Nephron (organoid): ENCODE results near the gene PPP1R3C.

Experiments
- H3K27ac Mint-ChIP-seq, 3 experiments: 2 replicates each; pipeline ENCODE4 v1.8.0; 2020; ENCODE audit warnings: mixed read lengths in 3 of 3, mild to moderate bottlenecking in 2 of 3, moderate library complexity in 1 of 3
- H3K27me3 Mint-ChIP-seq: 2 replicates; pipeline ENCODE4 v1.8.0; 2021; ENCODE audit warnings: low read depth, mild to moderate bottlenecking, moderate library complexity, mixed read lengths
- H3K36me3 Mint-ChIP-seq: 2 replicates; pipeline ENCODE4 v1.8.0; 2020; ENCODE audit warnings: low read depth, mixed read lengths
- H3K4me1 Mint-ChIP-seq: 2 replicates; pipeline ENCODE4 v1.8.0; 2020; ENCODE audit warnings: mixed read lengths
- H3K4me3 Mint-ChIP-seq, 3 experiments: 2 replicates each; pipeline ENCODE4 v1.8.0; 2020; ENCODE audit warnings: mild to moderate bottlenecking in 3 of 3, mixed read lengths in 3 of 3, moderate library complexity in 2 of 3
- H3K9me3 Mint-ChIP-seq: 2 replicates; pipeline ENCODE4 v1.8.0; 2020; ENCODE audit warnings: mixed read lengths
- CTCF ChIP-seq, 3 experiments: fragments of 200-600 bp; sonication (generic); IDR thresholded peaks; one replicate each; pipeline ENCODE4 v1.5.0; 2021; ENCODE audit warnings: antibody characterized with exemption in 3 of 3; ENCODE audit not compliant: unreplicated experiment in 3 of 3

Gene PPP1R3C

GRCh38 chr10:91617072-91617609 is 15.7 kb downstream of the PPP1R3C start:
- Mint-ChIP-seq H3K27me3 (no peaks in the 10 kb centered on the region), H3K27ac (peak overlapping the region in 1 of 3 experiments; percentile 14), H3K9me3 (peaks cover 27% of the 10 kb centered on the region), H3K36me3 (peaks cover 8% of the 10 kb centered on the region), H3K4me1 (peaks cover 21% of the 10 kb centered on the region), H3K4me3 (no peak overlapping the region)
- no peak for TF ChIP-seq CTCF (IDR thresholded peaks at IDR 0.05; ENCODE audit: unreplicated experiment in 3 of 3)

DNA sequence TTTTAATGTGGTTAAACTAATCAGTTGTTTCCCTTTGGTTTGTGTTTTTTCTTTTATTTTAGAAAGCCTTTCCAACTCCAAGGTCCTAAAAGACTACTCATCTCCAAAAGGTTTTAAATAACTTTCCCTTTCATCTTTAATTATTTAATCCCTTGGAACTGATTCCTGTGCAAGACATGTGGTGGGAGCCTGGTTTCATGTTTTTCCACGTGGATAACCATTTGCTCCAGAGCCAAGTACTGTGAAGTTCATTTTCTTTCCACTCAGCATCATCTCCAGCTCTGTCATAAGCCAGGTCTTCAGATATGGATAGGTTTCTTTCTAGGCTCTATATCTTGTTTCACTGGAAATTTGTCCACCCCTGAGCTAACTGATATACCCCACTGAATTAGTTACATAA is 16.7 kb downstream of the PPP1R3C start:
- Mint-ChIP-seq H3K4me1 (peaks cover 21% of the 10 kb centered on the region), H3K36me3 (peaks cover 2% of the 10 kb centered on the region), H3K27me3 (no peaks in the 10 kb centered on the region), H3K4me3 (no peak overlapping the region), H3K9me3 (peaks cover 21% of the 10 kb centered on the region), H3K27ac (no peak overlapping the region)
- TF ChIP-seq CTCF (IDR thresholded peaks at IDR 0.05; ENCODE audit: unreplicated experiment in 3 of 3) = no peak

- Mint-ChIP-seq H3K9me3 (peaks cover 13% of the 10 kb centered on the region), H3K27me3 (no peaks in the 10 kb centered on the region), H3K4me3 (no peak overlapping the region), H3K4me1 (peaks cover 21% of the 10 kb centered on the region), H3K36me3 (no peaks in the 10 kb centered on the region), H3K27ac (peak overlapping the region; percentile 84 to 96 (median 94))
- no peak for TF ChIP-seq CTCF (IDR thresholded peaks at IDR 0.05; ENCODE audit: unreplicated experiment in 3 of 3)
These were observed 18.6 kb downstream of the PPP1R3C start for GRCh38 chr10:91614225-91614624.

DNA sequence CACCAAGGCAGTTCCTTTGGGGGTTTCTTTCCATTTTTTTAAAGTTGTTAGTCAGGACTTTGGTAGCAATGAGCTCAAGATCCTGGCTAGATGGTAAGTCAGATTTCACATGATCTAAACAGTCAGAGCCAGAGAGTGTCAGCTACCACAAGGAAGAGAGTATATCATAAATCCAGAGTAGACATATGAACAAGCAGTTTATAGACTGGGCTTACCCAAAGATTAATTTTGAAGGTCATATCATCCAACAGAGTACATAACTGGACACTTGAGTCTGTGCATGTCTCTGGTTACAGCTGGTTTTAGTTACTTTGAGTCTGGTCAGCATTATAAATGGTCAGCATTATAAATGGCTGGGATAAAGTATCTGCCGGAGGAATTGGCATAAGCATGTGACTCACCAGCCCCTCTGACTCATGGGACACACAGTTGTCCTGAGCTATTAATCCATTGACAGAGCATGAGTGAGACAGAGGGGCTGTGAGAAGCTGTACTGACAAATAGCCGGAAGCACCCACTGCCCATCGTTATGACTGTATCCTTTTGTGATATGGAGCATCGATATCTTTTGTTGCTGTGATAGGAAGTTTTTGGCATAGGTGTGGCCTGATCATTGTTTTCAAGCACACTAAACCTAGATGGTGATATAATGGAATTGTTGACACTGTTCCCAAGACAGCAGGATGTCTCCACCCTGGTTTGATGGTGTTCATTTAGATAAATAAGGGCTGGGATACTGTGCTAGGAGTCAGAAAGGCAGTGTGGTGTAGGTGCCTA is 19.3 kb downstream of the PPP1R3C start:
- H3K36me3 Mint-ChIP-seq = no peaks in the 10 kb centered on the region
- H3K9me3 Mint-ChIP-seq = peaks cover 11% of the 10 kb centered on the region
- no peak for TF ChIP-seq CTCF (IDR thresholded peaks at IDR 0.05; ENCODE audit: unreplicated experiment in 3 of 3)

DNA sequence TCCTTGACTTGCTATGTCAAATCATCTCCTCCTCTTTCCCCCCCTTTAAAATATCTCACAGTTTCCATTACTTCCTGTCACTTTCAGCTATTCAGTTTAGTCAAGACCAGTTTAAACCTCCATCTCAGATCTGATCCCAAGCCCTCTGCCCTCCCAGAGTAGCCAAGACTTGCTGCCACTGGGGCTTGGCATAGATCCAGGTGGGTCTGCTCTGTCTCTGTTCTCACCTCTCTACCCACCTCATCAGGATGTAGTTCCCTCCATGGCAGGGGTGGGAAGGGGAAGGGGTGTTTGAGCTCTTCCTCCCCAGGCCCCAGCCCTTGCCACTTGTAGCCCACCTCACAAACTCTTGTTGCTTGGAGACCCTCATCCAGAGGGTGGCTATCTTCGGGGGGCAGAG is 22.0 kb downstream of the PPP1R3C start:
- no peaks in the 10 kb centered on the region for H3K36me3 Mint-ChIP-seq
- H3K4me3 Mint-ChIP-seq = no peak overlapping the region
- H3K27me3 Mint-ChIP-seq = no peaks in the 10 kb centered on the region
- H3K9me3 Mint-ChIP-seq = peaks cover 10% of the 10 kb centered on the region
- no peak for TF ChIP-seq CTCF (IDR thresholded peaks at IDR 0.05; ENCODE audit: unreplicated experiment in 3 of 3)
- peaks cover 15% of the 10 kb centered on the region for H3K4me1 Mint-ChIP-seq
- H3K27ac Mint-ChIP-seq = no peak overlapping the region

More for the DNA sequence above, 19.3 kb downstream of the PPP1R3C start:
- Mint-ChIP-seq H3K4me3 (peak overlapping the region in 1 of 3 experiments; percentile 37), H3K27ac (peak overlapping the region; percentile 84 to 96 (median 94)), H3K27me3 (no peaks in the 10 kb centered on the region), H3K4me1 (peaks cover 21% of the 10 kb centered on the region)

DNA sequence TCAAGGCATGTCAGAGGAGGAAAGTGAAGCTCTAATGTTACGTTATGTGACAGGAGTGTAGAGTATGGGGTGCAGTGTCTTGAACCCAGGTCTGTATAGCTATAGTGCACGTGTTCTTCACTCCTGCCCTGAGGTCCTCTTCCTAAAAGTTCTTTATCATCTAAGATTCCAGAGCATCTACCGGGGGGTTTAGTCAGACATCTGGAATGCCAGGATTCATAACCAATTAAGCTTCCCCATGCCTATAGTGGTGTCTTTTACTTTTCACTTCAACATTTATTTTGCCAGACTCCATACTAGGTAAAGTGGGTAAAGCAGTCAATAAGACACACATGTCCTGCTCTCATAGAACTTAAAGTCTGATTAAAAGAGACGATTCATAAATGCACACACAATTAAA is 22.4 kb downstream of the PPP1R3C start:
- no peak overlapping the region for H3K27ac Mint-ChIP-seq
- peaks cover 10% of the 10 kb centered on the region for H3K9me3 Mint-ChIP-seq
- no peak for TF ChIP-seq CTCF (IDR thresholded peaks at IDR 0.05; ENCODE audit: unreplicated experiment in 3 of 3)
- peaks cover 19% of the 10 kb centered on the region for H3K4me1 Mint-ChIP-seq
- H3K36me3 Mint-ChIP-seq = no peaks in the 10 kb centered on the region
- H3K4me3 Mint-ChIP-seq = no peak overlapping the region
- no peaks in the 10 kb centered on the region for H3K27me3 Mint-ChIP-seq
